Left lobe of liver (tissue), 2 donors: Measurements from ENCODE around the gene ACER3. TPM values are rescaled to one million over a fixed set of nuclear protein-coding genes. Genes with fewer than 3 reads are reported as not detected.
A peak's percentile ranks its signal among the peaks of the same experiment; 100 is the strongest.
"Not testable (repeated sequence)": the region's sequence is repeated elsewhere in the genome, so short reads cannot be mapped to it uniquely, and the experiment has no call there.

Source experiments
- ATAC-seq: fragments of 200-7000 bp; cut with Tn5 transposase; one replicate; pipeline ENCODE4 v1.9.1; 2020; ENCODE audit warnings: mild to moderate bottlenecking, moderate library complexity
- DNase-seq: peaks from one replicate; pipeline ENCODE4 v3.0.0-alpha.2; 2020; ENCODE audit warnings: low spot score
- total RNA-seq: library from RNA; stranded (reverse); gene quantifications from one replicate; pipeline ENCODE4 v1.2.1, GENCODE V29; 2021
- donor health status: DM: no; HTN: no; CAD: no; lungs with moderate emphysema.
- donor health status: DM: no; HTN: yes; CAD: no.

The ACER3 gene
- total RNA-seq, 1 donor from 2014 or later = 4.8 TPM

DNA sequence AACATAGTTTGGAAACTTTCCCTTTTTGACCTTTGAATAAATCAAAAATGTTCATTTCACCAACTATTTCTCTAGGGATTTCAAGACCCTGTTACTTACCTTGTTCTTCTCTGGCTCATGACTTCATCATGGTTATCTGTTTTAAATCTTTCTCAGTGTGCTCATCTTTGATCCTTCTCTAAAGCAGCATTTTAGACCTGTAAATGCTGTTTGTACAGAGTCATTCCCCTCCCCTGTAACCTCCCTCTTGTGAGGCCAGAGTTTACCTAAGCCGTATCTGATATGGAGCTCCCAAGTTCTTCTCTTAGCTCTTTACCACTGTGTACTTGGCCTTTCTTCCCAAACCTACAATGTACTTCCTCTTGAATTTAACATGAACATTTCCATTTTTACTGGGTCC lies 56.0 kb downstream of the ACER3 start:
- ATAC-seq (peak; percentile 39), DNase-seq (no peak)

DNA sequence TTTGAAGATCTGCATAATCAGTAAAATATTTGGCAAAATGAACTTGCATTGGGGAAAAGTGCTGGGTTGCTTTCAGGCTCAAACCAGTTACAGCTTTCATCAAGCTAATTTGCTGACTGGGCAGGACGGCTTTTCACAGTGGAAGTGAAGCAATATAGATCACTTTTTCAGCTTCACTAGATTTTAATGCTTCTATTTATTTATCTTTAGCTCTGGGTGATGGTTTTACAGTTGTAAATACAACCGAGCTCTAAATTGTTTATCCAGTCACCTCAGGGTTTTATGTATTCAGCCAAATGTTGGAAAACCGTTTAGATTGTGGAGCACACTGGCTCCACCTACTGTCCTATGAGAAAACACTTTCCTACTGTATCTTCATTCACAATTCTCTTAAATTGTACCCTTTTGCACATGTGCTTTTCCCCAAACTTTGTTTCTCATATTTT lies 58.2 kb downstream of the ACER3 start:
- no peak for DNase-seq
- ATAC-seq = peak; percentile 76

DNA sequence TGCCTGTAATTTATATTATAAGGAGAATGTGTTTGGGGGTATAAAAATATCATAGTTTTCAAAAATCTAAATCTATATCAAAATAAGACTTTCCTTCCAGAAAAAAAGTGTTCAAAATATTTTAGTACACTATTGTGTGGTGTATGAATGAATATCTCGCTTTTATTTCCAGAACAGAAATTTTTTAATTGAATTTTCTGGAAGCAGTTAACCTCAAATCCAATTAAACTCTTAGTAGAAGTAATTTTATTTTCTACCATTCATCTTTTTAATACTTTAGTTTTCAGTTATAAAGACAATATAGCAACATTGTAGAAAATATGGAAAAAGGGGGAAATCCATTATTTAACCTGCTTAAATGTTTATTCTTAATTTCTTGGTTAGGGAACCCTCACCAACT lies 58.7 kb downstream of the ACER3 start:
- no peak for DNase-seq
- no peak for ATAC-seq

DNA sequence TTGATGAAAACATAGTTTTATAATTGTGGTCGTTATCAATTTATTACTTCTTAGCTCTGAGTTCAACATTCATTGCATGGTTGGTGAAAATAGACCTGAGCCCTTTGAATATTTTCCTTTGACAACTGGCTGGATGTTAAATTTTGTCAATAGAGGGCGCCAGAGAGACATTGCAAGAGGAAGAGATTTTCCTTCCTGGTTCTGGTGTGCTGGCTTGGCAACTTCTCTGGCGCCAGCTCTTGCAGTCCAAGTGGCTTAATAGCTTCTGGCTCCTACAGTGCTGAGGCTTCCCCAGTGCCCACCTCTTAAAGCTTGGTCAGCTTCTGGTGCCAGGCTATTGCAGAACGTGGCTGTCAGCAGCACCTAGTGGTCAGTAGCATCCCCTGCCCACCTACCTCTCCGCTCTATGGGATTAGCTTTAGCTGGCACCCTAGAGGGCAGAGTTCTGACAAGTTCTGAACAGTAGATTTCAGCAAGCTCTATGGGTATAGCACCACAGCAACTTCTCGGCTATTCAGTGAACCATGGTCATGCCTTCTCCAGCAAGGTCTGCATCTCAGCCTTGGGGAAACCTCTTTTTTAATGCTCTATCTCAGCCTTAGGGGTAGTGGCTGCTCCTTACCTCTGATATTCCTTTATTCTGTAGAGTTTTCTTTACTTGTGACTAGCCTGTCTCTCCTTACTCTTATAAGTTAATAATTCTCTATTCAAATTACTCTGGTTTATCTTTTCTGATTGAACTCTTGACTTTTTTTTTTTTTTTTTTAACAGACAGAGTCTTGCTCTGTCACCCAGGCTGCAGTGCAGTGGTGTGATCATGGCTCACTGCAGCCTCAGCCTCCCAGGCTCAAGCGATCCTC lies 59.4 kb downstream of the ACER3 start:
- peak; percentile 92 for ATAC-seq
- peak; percentile 76 for DNase-seq

DNA sequence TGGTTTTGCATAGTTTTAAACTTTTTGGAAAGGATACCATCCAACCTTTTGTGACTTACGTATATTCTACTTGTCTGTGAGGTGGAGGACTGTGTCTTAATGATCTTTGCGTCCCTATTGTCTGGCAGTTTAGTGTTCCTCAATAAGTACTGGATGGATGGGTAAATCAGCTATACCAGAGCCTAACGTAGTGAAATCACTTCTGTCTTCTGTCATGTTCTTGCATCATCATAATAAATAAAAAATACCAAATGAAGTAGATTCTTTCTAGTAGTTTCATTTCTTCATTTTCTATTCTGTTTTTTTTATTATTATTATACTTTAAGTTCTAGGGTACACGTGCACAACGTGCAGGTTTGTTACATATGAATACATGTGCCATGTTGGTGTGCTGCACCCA lies 66.4 kb downstream of the ACER3 start:
- ATAC-seq (no peak), DNase-seq (no peak)

DNA sequence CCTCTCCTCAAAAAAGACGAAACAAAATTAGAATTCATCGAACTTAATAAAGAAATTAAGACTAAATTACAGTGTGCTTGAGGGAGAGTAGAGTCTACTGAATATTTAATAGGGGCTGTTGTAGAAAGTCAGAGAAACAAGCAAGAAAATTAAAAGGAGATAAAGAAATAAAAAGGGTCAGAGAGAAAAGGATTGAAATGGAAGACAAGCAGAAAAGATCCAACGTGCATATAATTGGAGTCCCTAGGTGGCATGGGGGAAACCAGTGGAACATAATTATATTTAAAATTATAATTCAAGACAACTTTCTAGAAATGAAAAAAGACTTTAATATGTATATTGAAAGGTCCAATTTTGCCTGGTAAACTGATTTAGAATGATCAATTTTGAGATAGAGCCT lies 74.3 kb downstream of the ACER3 start:
- DNase-seq (no peak), ATAC-seq (no peak)

DNA sequence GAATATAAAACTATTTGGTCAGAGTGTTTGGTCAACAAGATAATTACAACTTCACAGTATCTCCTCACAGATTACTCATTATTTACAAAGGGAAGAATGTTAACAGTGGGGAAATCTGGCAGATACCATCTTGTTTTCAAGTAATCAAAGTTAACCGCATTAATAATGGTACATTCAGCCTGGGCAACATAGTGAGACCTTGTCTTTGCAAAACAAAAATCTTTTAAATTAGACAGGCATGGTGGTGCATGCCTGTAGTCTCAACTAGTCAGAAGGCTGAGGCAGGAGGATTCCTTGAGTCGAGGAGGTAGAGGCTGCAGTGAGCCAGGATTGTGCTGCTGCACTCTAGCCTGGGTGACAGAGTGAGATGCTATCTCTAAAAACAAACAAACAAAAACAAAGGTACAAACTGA lies 78.5 kb downstream of the ACER3 start:
- ATAC-seq (no peak), DNase-seq (no peak)

DNA sequence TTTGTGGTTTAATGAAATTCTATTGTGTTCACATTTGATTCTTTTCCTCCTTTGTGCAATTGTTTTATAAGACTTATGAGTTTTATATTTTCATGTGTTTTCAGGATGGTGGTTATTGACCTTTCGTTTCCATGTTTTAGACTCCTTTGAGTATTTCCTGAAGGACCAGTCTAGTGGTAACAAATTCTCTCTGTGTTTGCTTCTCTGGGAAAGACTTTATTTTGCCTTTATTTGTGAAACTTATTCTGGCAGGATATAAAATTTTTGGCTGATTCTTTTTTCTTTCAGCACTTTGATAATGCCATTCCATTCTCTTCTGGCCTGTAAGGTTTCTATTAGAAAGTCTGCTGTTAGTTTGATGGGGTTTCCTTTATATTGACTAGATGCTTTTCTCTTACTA lies 83.5 kb downstream of the ACER3 start:
- ATAC-seq (no peak), DNase-seq (no peak)

DNA sequence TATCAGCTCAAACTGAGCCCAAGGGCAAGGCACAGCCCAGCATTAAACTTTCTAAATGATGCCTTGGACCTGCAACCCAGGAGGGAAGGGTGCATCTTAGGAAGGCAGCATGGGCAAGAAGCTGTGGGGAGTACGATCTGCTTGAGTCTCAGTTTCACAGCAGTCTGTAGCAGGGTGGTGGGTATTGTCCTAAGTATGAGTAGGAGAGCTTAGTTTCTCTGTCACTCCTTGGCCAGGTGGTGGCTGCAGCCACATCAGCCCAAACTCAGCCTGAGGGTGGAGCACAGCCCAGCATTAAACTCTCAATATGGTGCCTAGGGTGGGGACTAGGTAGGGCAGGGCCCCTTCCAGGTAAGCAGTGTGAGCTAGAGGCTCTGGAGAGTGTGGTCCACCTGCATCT lies 85.5 kb downstream of the ACER3 start:
- no peak for DNase-seq
- ATAC-seq = no peak

DNA sequence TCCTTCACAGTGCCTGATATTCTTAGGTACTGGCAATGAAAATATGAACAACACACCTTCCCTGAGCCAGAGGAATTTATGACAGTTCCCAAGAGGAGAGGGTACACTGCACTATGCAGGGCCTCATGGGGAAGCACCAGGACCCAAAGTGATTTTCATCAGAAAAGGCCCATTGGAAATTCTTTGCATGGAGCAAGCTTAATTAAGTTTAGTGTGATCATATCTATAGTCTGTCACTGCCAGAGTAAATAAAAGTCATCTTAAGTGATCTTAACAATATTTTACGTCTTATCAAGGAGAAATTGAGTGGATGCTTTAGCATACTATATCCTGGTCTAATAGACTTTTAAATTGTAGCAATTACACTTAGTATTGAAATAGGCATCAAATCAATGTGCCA lies 86.5 kb downstream of the ACER3 start:
- no peak for DNase-seq
- ATAC-seq = no peak

DNA sequence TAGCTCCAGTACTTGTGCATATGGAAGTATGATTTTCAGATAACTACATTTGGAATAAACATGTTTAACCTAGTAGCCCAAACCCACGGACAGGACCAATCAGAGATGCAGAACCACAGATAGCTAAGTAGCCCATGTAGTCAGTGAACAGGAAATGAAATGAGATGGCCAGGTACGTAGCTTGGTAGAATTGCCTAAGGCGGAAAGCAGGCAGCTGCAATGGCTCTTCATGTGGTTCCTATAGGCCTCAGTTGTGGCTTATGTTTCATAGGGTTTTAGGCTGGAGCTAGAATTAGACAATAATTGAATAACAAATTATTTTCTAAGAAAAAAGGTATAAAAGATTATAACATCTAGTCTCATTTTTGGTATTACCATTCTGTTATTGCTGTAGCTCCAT lies 87.1 kb downstream of the ACER3 start:
- DNase-seq = no peak

DNA sequence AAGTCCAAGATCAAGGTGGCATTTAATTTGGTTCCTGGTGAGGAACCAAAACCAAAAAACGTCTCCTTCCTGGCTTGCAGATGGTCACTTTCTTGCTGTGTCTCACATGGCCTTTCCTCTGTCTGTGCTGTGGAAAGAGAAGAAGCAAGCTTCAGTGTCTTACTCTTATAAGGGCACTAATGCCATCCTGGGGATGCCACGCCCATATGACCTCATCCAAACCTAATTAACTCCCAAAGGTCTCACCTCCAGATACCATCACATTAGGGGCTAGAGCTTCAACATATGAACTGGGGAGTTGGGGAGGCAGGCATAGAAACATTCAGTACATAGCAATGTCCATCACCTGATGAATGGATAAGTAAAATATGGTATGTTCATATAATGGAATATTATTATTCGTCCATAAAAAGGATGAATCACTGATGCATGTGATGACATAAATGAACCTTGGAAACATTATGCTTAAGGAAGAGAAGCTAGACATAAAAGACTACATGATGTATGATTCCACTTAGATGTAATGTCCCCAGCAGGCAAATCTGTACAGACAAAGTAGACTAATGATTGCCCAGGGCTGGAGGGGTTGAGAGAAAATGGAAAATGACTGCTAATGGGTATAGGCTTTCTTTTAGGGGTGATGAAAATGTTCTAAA lies 94.9 kb downstream of the ACER3 start:
- no peak for DNase-seq
- no peak for ATAC-seq

More for the DNA sequence above, 87.1 kb downstream of the ACER3 start:
- ATAC-seq = no peak

DNA sequence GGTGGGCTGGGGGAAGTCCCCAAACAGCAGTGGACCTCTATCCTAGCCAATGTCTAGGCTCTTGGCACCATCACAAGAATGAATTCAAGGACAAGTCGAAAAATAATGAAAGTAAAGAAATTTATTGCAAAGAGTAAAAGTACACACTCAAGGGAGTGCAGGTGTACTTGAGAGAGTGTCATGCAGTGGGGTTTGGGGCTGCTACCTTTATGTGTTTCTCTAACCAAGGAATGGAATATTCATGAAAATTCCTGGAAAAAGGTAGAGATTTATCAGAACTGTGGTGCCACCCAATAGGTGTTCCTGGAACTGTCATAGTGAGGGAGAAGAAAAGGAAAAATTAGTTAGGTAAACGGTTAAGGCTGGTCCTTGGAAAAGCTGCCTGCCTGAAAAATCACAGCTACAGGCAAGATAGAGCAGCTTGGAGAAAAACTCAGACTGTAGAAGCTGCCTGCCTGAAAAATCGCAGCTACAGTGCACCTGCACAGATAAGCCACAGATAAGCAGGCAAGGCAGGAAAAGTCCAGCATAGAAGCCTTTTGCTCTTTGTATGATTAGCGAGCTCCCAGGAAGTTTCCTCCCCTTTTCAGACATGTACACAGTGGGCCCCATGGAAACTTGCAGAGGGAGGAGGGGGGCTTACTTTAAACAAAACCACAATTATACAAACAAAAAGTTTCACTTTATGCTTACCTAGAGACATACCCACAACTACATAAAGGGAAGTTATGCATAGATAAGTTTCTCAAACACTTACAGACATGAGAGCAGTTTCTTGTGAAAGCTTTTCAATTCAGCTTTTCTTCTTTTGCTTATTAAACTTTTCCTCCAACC lies 102.1 kb downstream of the ACER3 start:
- ATAC-seq = no peak
- no peak for DNase-seq

DNA sequence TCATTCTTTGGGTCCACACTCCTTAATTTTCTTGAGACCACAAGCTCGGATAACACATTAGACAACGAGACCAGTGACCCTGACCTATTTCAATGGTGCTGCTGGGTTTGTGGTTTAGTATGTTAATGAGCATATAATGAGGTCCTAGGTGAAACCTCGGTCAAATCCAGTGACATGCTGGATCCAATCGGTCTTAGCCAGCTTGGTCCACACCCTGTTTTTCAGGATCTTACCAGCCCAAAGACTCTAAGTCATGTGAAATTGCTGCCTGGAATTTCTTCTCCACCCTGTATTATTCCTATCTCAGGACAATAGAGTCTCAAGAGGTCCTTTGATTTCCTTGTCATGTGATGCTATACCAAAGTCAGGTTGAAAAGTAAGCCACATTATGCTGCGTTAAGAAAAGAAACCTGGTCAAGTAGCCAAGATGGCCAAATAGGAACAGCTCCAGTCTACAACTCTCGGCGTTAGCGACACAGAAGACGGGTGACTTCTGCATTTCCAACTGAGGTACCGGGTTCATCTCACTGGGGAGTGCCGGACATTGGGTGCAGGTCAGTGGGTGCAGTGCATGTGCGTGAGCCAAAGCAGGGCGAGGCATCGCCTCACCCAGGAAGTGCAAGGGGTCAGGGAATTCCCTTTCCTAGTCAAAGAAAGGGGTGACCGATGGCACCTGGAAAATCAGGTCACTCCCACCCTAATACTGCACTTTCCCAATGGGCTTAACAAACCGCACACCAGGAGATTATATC lies 102.9 kb downstream of the ACER3 start:
- ATAC-seq, DNase-seq: not testable (repeated sequence)

DNA sequence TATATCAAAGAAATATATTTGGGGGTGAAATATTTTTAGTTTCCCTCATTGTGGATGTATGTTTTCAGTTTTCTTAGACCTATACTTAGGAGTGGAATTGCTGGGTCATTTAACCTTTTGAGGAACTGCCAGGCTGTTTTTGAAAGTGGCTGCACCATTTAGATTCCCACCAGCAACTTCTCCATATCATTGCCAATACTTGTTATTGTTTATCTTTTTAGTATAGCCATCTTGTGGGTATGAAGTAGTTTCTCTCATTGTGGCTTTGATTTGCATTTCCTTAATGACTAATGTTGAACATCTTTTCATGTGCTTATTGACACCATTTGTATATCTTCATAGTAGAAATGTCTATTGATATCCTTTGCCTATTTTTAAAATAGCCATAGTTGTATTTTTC lies 111.3 kb downstream of the ACER3 start:
- ATAC-seq (no peak), DNase-seq (no peak)

DNA sequence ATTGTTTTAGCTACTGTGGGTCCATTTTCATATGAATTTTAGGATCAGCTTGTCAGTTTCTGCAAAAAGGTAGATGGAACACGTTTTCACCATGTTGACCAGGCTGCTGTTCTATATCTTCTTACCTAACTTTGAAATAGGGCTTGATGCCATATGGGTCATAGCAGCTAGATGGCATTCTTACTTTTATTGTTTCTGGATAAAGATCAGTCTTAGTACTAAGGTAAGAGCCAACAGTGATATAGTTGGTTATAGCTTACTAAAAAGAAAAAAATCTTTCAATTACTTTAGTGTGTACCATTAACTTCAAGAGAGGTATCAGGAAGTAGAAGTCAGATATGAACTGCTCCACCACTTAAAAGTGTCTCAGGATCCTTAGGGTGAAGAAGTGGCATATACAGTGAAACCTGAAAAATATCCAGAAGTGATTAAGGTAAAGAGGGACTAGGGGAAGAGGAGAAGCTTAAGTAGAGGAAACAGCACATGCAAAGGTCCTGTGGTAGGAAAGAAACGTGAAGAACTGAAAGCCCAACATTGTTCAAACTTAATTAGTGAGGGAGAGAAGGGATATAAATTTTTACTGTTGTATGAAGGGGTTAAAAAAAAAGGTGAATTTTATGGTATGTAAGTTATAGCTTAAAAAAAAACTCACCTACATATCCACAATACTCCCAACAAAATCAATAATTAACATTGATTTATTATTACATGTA lies 113.6 kb downstream of the ACER3 start:
- no peak for ATAC-seq
- no peak for DNase-seq

DNA sequence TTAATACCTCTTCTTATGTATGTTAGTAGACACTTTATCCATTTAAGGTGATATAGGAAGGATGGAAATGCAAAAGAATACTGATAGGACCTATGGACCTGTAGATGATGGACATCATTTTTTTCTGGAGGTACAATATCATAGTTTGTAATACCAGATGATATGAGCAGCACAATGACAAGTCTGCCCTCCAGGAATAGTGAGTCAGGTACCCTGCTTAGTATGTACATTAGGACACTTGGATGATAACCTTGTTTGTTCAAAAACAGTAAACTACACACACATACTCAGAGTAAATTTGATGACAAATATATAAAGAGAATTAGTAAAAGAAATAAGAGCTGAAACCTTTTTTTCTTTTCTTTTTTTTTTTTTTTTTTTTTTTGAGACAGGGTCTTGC lies 114.8 kb downstream of the ACER3 start:
- ATAC-seq = no peak

DNA sequence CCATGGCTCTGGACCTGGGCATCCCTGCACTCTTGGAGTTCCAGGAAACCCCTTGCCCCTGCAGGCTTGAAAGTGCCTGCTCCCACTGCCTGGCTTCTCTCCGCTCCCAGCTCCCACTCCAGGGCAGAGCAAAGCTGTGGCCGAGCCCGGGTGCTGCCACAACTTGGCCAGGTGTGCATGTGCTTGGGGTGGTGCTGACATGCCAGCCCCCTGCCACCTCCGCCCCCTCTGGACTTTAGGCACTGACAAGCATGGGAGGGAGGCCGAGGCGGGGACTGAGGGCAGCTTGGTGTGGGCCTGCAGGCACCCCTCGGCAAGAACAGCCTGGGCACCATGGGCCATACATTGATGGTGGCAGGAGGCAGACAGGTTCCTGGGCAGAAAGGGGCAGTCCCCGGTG lies 117.1 kb downstream of the ACER3 start:
- ATAC-seq (no peak), DNase-seq (no peak)

More for the DNA sequence above, 114.8 kb downstream of the ACER3 start:
- no peak for DNase-seq

DNA sequence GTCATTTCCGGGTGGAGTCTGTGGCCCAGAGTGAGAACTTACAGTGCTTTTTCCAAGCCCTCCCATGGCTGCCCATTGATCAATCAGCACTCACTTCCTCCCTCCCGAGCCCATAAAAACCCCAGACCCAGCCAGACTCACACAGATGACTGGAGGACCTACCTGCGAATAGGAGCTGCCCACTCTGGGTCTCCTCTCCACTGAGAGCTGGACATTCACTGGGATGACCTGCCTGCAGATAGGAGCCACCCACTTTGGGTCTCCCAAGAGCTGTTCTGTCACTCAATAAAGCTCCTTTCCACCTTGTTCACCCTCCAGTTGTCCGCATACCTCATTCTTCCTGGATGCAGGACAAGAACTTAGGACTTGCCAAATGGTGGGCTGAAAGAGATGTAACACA lies 117.5 kb downstream of the ACER3 start:
- DNase-seq (no peak), ATAC-seq (no peak)

DNA sequence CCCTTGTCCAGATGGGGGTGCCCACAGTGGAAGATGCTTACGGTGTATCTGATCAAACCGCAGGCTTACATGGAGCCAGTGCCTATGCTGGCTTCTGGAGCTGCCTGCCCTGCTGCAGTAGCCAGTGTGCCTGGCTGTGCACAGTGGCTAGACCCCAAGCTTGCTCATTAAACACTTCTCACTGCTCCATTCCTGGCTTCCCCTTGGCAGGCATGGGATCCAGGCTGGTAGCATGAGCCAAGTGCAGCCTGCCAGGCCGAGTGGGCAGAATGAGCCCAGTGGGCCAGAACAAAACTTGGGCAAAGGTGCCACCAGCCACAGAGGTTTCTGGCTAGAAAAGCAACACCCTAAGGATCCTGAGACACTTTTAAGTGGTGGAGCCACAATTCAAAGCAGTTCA lies 118.1 kb downstream of the ACER3 start:
- ATAC-seq (no peak), DNase-seq (no peak)
